NCI-H82 treated with DMSO at 0.1 percent for 48 hours (cell line): ENCODE results near the gene UBE3C.

Experiments
- DNase-seq: peaks from one replicate; lab custom pipeline; 2025; ENCODE audit not compliant: unreplicated experiment; lab: John Stamatoyannopoulos, UW

UBE3C gene

DNA sequence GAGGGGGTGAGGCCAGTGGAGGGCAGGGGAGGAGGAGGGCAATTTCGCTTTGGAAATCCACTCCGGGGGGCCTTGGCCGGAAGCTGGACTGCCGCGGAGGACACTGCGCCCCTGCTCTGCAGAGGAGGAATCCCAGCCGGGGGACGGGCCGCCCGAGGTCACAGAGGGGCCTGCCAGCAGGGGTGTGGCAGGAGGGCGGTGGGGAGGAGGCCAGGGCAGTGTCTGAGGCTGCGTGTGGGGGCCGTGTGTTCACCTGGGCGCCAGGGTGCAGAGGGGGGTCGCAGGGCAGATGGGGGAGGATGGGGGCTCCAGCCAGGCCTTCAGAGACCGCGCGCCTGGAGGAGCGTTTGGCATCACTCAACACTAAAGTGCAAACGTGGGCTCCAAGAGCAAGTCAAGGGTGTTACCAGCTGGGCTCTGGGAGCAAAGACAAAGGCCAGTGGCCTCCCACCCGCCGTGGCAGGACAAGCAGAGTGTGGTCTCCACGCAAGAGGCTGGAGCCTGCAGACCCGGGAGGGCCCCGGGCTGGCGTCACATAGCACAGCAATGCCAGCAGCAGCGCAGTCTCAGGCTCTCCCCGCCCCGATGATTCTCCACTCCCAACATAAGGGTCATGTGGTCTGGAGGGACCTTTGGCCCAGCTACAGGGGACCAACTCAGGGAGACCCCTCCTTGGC, 152.8 kb downstream of the UBE3C start:
- no peak for DNase-seq

DNA sequence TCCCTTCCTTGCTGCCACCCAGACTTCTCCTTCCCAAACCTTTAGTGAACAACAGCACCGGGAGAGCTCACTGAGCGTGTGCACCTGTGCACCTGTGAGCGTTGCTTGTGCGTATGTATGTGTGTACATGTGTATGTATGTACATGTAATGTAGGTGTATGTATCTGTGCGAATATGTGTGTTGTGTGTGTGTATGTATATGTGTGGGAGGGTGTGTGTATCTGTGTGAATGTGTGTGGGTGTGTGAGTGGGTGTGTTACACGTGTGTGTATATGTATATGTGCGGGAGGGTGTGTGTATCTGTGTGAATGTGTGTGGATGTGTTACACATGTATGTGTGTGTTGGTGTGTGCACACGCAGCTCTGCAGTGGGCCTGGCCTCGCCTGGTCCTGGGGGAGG, 153.5 kb downstream of the UBE3C start:
- no peak for DNase-seq

DNA sequence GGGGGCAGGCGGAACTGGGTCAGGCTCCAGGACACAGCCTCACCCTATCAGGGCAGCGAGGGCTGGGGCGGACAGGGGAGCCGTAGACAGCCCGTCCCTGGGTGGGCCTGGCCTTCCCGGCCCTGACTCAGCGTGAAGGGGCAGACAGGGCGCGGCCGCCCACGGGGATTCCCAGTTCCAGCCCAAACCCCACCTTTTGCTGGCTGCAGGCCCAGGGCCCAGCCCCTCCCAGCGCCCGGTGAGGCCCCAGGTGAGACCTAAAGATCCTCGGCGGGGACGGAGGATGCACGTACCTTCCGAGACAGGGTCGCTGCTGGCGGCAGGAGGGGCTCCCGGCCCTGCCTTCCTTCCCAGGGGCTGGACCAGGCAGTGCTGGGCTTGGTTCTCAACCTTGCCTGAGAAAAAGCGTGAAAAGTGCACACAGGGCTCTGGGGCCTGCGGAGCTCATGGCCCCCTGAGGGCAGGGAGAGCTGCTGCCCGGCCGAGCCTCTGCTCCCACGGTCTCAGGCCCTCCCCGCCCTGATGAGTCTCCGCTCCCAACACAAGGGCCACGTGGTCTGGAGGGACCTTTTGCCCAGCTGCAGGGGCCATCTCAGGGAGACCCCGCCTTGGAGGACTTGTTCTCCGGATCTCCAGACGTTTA, 154.2 kb downstream of the UBE3C start:
- DNase-seq = no peak

DNA sequence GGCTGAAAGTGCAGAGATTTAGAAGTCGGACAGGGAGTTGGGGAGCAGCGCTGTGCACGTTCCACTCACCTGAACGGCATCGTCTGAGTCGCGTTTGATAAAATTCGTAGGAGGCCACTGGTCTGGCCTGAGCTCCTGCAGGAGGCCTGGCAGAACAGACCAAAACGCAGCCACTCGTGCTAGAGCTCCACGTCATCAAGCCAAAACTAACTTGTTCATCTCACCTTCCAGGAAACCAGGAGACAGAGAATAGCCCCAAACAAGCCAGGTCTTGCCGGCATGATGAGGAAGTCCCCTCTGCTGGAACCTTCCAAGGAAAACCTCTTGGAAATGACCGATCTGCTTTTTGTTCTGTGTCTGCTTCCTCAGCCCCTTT, 154.7 kb downstream of the UBE3C start:
- DNase-seq = no peak

DNA sequence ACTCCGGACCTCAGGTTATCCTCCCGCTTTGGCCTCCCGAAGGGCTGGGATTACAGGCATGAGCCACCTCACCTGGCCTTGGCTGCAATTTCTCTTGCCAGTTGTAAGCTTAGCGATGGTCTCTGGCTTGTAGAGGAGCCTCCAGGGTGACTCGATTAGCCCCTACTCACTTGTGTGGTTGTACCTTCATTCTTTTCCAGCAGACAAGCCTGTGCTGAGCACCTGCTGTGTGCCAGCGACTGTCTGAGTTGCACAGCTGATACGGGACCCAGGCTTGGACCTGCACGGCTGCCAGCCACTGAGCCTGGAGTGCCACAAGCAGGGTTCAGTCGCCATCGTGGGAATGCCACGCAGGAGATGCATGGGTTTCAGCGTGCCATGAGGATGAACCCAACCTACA, 156.0 kb downstream of the UBE3C start:
- DNase-seq = no peak

DNA sequence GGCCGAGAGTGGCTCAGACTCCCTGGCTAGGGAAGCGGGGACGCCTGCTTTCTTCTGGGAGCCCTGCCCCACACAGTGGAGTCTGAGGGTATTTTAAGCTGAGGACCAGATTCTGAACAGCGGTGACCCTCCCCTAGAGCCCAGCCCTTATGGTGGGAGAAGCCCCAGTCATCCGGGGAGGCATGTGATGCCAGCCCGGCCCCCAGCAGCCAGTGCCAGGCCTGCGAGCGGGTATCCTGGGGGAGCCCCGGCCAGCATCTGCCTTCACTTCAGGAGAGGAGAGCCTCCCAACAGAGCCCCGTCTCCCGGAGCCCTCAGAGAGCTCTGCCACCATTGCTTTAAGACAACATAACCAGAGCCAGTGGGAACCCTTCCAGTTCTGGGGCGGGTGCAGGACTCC, 156.6 kb downstream of the UBE3C start:
- DNase-seq = no peak

DNA sequence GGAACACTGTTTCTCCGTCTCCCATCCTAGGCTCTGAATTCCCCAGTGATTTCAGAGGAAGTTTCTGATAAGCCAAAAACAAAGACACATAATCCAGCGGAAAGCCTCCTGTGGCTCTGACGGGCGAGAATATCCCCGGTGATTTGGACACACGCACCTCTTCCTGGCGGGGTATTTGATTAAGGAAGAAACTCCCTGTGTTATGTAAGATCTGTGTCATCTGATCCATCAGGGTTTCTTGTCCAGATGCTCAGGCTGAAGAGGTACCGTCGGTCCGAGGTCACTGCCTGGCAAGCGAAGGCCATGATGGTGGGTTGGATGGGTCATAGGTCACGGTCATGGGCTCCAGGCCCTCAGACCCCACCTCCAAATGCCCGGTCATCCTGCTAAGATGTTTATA, 158.5 kb downstream of the UBE3C start:
- no peak for DNase-seq

DNA sequence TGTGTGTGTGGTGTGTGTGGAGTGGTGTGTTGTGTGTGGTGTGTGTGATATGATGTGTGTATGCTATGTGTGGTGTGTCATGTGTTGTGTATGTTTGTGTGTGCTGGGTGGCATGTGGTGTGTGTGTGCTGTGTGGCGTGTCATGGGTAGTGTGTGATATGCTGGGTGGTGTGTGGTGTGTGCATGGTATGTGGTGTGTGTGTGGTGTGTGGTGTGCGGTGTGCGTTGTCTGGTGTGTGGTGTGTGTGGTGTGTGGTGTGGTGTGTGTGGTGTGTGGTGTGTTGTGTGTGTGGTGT, 160.5 kb downstream of the UBE3C start:
- no peak for DNase-seq

GRCh38 chr7:157299613-157300368, 161.1 kb downstream of the UBE3C start:
- DNase-seq = no peak

DNA sequence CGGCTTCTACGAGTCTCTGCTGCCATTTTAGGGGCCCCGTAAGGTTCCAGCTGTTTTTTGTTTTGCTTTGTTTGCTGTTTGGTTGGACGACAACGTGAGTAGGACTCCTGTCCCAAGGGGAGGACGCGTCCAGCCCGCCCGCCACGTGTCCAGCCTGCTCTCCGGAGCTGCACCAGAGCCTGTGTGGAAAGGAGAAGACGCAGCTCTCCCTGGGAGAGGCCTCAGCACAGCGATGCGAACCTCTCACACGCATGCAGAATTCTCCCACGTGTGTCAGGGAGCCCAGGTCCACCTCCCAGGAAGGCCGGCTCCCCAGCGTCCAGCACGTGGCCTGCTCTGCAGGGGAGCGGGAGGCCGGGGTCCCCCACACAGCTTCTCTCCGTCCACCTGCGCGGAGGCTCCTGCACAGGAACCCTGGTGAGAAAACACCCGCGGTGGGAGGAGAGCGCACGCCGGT, 161.7 kb downstream of the UBE3C start:
- DNase-seq = no peak

- DNase-seq = no peak
These were observed 162.9 kb downstream of the UBE3C start for GRCh38 chr7:157301610-157302120.

- DNase-seq = no peak
These were observed 168.4 kb downstream of the UBE3C start for GRCh38 chr7:157306846-157307838.

DNA sequence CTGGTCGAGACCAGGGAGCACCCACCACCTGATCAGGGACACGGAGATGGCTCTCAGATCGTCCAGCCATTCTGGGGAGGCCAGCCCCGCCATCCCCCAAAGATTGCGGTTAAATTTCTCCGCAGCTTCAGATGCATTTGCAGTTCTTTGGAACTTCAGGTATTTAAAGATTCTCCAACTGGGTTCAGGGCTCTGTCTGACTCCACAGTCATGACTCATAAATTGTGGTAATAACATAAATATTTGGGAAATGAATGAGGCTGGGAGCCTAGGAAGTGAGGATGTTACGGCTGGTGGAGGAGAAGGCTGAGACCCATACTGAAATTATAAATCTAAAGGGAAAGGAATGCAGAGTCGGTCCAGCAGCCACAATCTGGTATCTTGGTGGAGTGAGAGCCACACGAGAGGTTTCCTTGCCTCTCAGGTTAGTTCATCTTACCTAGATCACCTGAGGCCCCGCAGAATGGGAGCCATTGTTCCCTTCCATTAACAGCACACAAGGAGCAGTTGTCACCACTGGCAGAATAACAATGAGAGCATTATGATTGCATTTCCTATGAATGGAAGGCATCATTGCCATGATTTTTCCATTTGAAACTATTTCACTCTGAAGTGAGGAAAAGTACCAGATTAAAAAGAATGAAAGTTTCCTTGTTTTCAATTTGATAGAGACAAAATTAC, 171.4 kb downstream of the UBE3C start:
- DNase-seq = no peak

GRCh38 chr7:157310676-157311185, 172.0 kb downstream of the UBE3C start:
- DNase-seq = no peak

- no peak for DNase-seq
These were observed 174.2 kb downstream of the UBE3C start for GRCh38 chr7:157312941-157313340.

- no peak for DNase-seq
These were observed 174.9 kb downstream of the UBE3C start for GRCh38 chr7:157313645-157314044.

DNA sequence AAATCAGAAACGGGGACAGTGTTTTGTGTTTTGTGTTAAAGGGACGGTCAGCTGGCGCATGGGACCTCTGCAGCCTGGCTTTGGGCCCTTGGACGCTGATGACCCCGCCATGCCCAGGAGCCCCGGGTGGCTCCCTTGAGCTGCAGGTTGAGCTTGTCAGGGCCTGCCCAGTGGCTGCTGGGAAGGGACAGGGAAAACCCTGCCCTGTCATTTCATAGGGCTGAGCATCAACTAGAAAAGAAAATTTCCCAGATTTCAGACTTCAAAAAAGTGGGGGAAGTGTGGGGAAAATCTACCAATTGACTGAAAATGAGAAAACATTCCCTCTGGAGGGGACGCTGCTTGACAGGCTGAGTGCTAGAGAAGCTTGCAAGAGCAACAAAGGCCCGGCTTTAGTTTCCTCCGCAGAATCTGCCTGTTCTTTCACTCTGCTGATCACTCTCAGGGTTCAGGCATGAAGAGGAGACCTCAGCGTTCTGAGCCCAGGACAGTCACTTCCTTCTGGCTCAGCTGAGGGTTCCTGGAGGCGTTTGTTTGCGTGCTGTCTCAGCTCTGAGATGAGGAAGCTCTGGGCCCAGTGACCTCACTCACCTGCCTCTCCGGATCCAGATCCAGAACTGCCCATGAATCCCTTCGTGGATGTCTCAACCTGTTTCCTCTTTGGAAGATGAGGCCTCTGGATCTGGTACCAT, 179.4 kb downstream of the UBE3C start:
- DNase-seq = no peak
